ENCODE measurements around the gene AURKB.

Gene AURKB

DNA sequence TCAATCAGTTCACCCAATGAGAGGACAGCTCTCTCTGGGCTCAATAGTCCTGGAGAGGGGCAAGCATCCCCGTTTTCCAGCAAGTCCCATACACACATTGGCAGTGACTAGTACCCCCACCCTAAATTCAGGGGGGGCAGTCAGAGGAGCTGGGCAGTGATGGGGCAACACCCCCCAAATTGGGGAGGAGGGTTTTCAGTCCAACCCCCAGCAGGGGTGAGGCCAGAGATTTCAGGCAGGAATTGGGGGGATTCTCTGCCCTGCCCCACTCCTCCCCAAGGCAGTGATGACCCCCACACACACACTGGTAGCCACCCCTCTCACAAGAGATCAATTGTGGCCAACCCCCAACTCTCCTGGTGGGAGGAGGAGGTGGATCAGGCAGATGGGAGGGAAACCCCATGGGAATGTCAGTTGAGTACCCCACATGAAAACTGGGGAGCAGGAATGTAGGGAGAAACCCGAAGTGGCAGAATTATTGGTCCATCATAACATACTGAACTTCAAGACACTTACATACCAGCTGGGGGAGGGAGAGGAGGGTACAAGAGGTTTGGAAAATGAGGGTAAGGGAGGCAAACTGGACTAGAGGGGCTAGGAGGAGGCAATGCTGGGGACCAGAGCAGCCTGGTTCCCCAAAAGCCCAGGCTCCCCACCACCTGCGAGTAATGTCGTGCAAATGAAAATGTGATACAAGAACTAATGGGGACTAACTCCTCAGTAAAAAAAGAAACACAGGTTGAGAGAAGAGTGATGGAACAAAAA lies 50.7 kb downstream of the AURKB start:
- Histone ChIP-seq H3K79me2 (ENCODE audit: control insufficient read depth, insufficient read depth, low read length, unreplicated experiment) (peaks cover 38% of the 10 kb centered on the region), H3K36me3 (ENCODE audit: insufficient read depth, low read length) (no peaks in the 10 kb centered on the region), H3K27me3 (ENCODE audit: insufficient read depth, low read length) (no peaks in the 10 kb centered on the region), H3K4me3 (ENCODE audit: low read depth, low read length) (no peak overlapping the region), H3K4me1 (ENCODE audit: control insufficient read depth, insufficient read depth, low read length, unreplicated experiment) (peaks cover 32% of the 10 kb centered on the region), H3K27ac (ENCODE audit: low read depth, low read length) (no peak overlapping the region), H2AFZ (ENCODE audit: low read length, unreplicated experiment) (no peak overlapping the region)

DNA sequence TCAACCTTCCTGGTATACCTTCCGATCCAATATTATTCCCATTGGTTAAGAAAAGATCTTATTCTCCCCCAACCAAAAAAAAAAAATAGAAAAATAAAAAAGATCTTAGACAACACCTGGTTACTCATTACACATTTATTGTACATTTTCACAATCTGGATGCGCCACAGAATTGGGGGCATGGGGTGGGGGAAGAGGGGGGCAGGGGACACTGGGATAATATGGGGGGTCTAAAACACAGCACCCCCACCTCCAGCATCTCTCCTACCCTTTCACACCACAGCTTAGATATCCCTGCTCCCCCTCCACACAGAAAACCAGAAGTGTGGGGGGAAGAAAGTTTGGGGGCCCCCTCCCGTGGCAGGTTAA lies 51.4 kb downstream of the AURKB start:
- no peaks in the 10 kb centered on the region for H3K27me3 ChIP-seq (ENCODE audit: insufficient read depth, low read length)
- H3K27ac ChIP-seq (ENCODE audit: low read depth, low read length) = no peak overlapping the region
- H3K36me3 ChIP-seq (ENCODE audit: insufficient read depth, low read length) = no peaks in the 10 kb centered on the region
- H3K4me3 ChIP-seq (ENCODE audit: low read depth, low read length) = no peak overlapping the region
- H3K4me1 ChIP-seq (ENCODE audit: control insufficient read depth, insufficient read depth, low read length, unreplicated experiment) = peaks cover 27% of the 10 kb centered on the region
- H3K79me2 ChIP-seq (ENCODE audit: control insufficient read depth, insufficient read depth, low read length, unreplicated experiment) = peaks cover 40% of the 10 kb centered on the region
- H2AFZ ChIP-seq (ENCODE audit: low read length, unreplicated experiment) = no peak overlapping the region

DNA sequence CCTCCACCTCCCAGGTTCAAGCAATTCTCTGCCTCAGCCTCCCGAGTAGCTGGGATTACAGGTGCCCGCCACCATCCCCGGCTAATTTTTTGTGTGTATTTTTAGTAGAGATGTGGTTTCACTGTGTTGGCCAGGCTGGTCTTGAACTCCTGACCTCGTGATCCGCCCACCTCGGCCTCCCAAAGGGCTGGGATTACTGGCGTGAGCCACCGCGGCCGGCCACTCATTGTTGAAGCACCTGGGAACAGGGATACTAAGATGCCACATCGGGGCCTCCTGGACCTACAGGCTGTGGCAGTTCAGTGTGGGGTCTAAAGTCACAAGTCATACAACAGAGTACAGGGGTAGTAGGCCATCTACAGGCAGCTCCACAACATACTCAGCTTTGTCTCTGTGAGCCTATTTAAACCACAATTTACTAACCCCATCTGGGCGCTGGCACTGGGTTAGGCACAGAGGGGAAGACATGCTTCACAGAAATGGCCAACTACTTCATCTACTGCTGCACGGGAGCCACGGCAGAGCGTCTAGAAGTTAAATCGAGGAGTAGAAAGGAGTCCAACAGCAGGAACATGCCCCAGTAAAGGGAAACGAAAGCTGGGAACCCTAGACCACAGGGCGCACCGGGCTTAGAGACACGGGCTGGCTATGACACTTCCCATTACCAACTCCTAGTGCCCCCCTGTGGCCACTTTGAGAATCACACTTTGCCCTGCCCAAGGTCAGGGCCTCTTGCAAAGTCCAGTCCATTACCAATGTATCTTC lies 51.9 kb downstream of the AURKB start:
- Histone ChIP-seq H3K27me3 (ENCODE audit: insufficient read depth, low read length) (no peaks in the 10 kb centered on the region), H3K36me3 (ENCODE audit: insufficient read depth, low read length) (no peaks in the 10 kb centered on the region), H3K79me2 (ENCODE audit: control insufficient read depth, insufficient read depth, low read length, unreplicated experiment) (peaks cover 40% of the 10 kb centered on the region), H3K4me3 (ENCODE audit: low read depth, low read length) (peak overlapping the region; percentile 28; the same call in 1 of the 2 replicates), H3K27ac (ENCODE audit: low read depth, low read length) (peak overlapping the region; percentile 92), H2AFZ (ENCODE audit: low read length, unreplicated experiment) (no peak overlapping the region), H3K4me1 (ENCODE audit: control insufficient read depth, insufficient read depth, low read length, unreplicated experiment) (peaks cover 26% of the 10 kb centered on the region)

DNA sequence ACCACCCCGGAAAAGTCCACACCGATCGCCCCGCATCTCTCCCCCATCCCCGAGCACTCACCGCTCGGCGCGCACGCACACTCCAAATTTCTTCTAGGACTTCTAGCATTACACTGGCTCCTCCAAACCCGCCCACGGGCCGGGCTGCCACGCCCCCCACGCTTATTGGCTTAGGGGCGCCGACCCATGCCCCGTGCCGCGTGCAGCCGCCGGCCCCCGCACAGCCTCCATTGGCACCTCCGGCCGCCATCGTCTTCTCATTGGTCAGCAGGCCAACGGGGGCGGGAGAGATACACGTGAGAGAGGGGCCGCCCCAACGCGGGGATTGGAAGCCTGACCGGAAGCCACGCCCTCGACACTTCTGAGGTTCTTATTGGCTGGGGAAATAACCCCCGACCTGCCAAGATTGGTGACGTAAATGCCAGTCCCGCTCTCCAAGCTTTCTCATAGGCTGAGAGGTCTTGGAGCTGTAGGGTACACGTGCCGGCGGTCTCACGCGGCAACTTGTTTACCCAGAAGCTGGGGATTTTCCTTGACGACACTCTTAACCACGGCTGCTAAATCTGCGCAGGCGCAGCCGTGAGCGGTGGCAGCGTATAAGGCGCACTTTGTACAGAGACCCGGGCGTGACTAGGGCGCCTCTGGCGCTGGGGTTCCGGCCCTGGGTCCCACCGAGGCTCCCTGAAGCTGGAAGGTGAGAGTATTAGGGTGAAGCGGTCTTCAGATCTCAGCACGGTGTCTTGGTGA lies 54.0 kb downstream of the AURKB start:
- Histone ChIP-seq H3K4me3 (ENCODE audit: low read depth, low read length) (peak overlapping the region; percentile 99), H3K27me3 (ENCODE audit: insufficient read depth, low read length) (no peaks in the 10 kb centered on the region), H3K79me2 (ENCODE audit: control insufficient read depth, insufficient read depth, low read length, unreplicated experiment) (peaks cover 44% of the 10 kb centered on the region), H2AFZ (ENCODE audit: low read length, unreplicated experiment) (no peak overlapping the region), H3K27ac (ENCODE audit: low read depth, low read length) (peak overlapping the region; percentile 99), H3K4me1 (ENCODE audit: control insufficient read depth, insufficient read depth, low read length, unreplicated experiment) (peaks cover 26% of the 10 kb centered on the region), H3K36me3 (ENCODE audit: insufficient read depth, low read length) (peaks cover 2% of the 10 kb centered on the region; the same call in 1 of the 2 replicates)

DNA sequence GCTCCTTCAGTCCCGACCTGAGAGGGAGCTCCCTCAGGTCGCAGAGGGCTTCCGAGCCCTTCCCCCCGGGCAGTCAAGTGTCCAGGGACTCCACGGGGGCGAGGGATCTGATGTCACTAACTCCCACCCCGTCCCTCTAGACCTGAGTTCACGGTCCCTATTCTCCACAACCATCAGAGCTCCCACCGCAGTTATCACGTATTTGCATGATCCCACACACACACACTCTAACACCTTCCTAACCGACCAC lies 54.5 kb downstream of the AURKB start:
- peaks cover 23% of the 10 kb centered on the region for H3K4me1 ChIP-seq (ENCODE audit: control insufficient read depth, insufficient read depth, low read length, unreplicated experiment)

DNA sequence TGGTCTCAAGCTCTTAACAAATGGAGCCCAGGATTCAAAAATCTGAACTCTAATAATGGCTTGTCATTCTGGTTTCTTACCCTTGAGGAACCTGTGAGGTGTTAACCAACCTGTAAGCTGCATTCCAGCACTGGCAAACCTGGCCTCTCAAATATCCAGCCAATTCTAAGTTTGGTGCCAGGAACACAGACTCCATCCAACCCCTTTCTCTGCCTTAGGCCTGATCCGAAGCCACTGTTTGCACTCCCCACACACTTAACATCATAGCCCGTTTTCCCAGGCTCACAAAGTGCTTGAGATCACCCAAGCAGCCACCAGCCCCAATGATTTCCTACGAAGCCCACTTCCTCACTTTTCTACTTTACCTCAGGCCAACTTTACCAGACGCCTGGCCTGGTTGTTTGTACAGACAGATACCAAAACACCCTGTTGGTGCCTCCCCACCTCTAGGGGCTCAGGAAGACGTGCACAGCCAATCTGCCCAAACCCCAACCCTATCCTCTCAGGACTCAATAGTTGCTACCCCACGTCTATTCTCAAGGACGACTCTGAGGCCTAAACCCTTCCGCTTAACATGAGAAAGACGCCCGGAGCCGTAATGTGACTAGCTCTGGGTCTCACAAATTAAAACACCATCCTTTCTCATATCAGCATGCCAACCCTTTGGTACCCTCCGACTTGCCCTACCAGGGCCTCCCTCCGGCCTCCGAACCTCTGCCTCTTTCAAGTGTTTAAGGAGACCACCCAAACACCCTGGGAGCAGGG lies 55.0 kb downstream of the AURKB start:
- Histone ChIP-seq H3K27me3 (ENCODE audit: insufficient read depth, low read length) (no peaks in the 10 kb centered on the region), H3K4me1 (ENCODE audit: control insufficient read depth, insufficient read depth, low read length, unreplicated experiment) (peaks cover 26% of the 10 kb centered on the region), H3K79me2 (ENCODE audit: control insufficient read depth, insufficient read depth, low read length, unreplicated experiment) (peaks cover 47% of the 10 kb centered on the region), H3K27ac (ENCODE audit: low read depth, low read length) (peak overlapping the region; percentile 99), H3K36me3 (ENCODE audit: insufficient read depth, low read length) (peaks cover 8% of the 10 kb centered on the region; the same call in 1 of the 2 replicates), H3K4me3 (ENCODE audit: low read depth, low read length) (peak overlapping the region; percentile 99), H2AFZ (ENCODE audit: low read length, unreplicated experiment) (no peak overlapping the region)

More for the DNA sequence above, 54.5 kb downstream of the AURKB start:
- Histone ChIP-seq H3K4me3 (ENCODE audit: low read depth, low read length) (peak overlapping the region; percentile 99), H3K36me3 (ENCODE audit: insufficient read depth, low read length) (peaks cover 3% of the 10 kb centered on the region; the same call in 1 of the 2 replicates), H3K27me3 (ENCODE audit: insufficient read depth, low read length) (no peaks in the 10 kb centered on the region), H2AFZ (ENCODE audit: low read length, unreplicated experiment) (no peak overlapping the region), H3K79me2 (ENCODE audit: control insufficient read depth, insufficient read depth, low read length, unreplicated experiment) (peaks cover 44% of the 10 kb centered on the region), H3K27ac (ENCODE audit: low read depth, low read length) (peak overlapping the region; percentile 99)

Data from ACC112 (cell line).